GM12864 (cell line): ENCODE data around the gene GRID1.

Experiments
- DNase-seq: peaks from one replicate; pipeline ENCODE4 v3.0.0-alpha.2; 2011; ENCODE audit warnings: low read depth
- H3K4me3 ChIP-seq: 2 replicates; pipeline ENCODE4 v1.5.1; 2011; ENCODE audit warnings: mild to moderate bottlenecking, low read depth, low read length, control low read depth
- CTCF ChIP-seq: IDR thresholded peaks from 2 replicates; pipeline ENCODE4 v1.5.1; 2011; ENCODE audit warnings: low read depth, mild to moderate bottlenecking, moderate library complexity, low read length, control low read depth, inconsistent platforms; ENCODE audit errors: missing control alignments

GRID1 gene

GRCh38 chr10:86252556-86252955 lies 114.0 kb downstream of the GRID1 start:
- TF ChIP-seq CTCF, result no peak
- H3K4me3 ChIP-seq, result no peak overlapping the region

GRCh38 chr10:86252079-86252478 lies 114.5 kb downstream of the GRID1 start:
- no peak for TF ChIP-seq CTCF
- no peak overlapping the region for H3K4me3 ChIP-seq
- DNase-seq, result no peak

More at GRCh38 chr10:86252556-86252955, 114.0 kb downstream of the GRID1 start:
- no peak for DNase-seq

- no peak for DNase-seq
- H3K4me3 ChIP-seq, result no peak overlapping the region
- no peak for TF ChIP-seq CTCF
These were observed 115.2 kb downstream of the GRID1 start for GRCh38 chr10:86251426-86251825.

- TF ChIP-seq CTCF, result no peak
- no peak for DNase-seq
- no peak overlapping the region for H3K4me3 ChIP-seq
These were observed 116.2 kb downstream of the GRID1 start for GRCh38 chr10:86250399-86250798.

GRCh38 chr10:86249794-86250193 lies 116.8 kb downstream of the GRID1 start:
- no peak for DNase-seq
- no peak for TF ChIP-seq CTCF
- H3K4me3 ChIP-seq, result no peak overlapping the region

- no peak for DNase-seq
- no peak for TF ChIP-seq CTCF
- no peak overlapping the region for H3K4me3 ChIP-seq
These were observed 118.5 kb downstream of the GRID1 start for GRCh38 chr10:86248062-86248461.

GRCh38 chr10:86247588-86247987 lies 119.0 kb downstream of the GRID1 start:
- H3K4me3 ChIP-seq, result no peak overlapping the region
- no peak for TF ChIP-seq CTCF
- no peak for DNase-seq
